IMR-90 (cell line): ENCODE results near the gene MAP2K2.

ENCODE experiments used
- BHLHE40 ChIP-seq: fragments of 150-350 bp; IDR thresholded peaks from 2 replicates; pipeline ENCODE4 v1.6.1; 2016; ENCODE audit warnings: mild to moderate bottlenecking, low read depth, low read length
- CEBPB ChIP-seq: IDR thresholded peaks from 2 replicates; pipeline ENCODE4 v1.6.1; 2012; ENCODE audit warnings: low read depth, low read length, improper control_type of control experiment
- ELK1 ChIP-seq: fragments of 150-350 bp; IDR thresholded peaks from 2 replicates; pipeline ENCODE4 v1.6.1; 2016; ENCODE audit warnings: low read depth, mild to moderate bottlenecking, low read length, moderate library complexity, borderline replicate concordance
- FOS ChIP-seq: fragments of 150-350 bp; IDR thresholded peaks from 2 replicates; pipeline ENCODE4 v1.6.1; 2016; ENCODE audit warnings: low read depth, low read length
- MAZ ChIP-seq: IDR thresholded peaks from 2 replicates; pipeline ENCODE4 v1.6.1; 2012; ENCODE audit warnings: low read depth, mild to moderate bottlenecking, low read length, improper control_type of control experiment, moderate library complexity, borderline replicate concordance
- POLR2A ChIP-seq: IDR thresholded peaks from 2 replicates; pipeline ENCODE4 v1.6.1; 2012; ENCODE audit warnings: mild to moderate bottlenecking, low read depth, low read length
- RFX5 ChIP-seq: IDR thresholded peaks from 2 replicates; pipeline ENCODE4 v1.8.0; 2012; ENCODE audit warnings: low read depth, mild to moderate bottlenecking, low read length, moderate library complexity
- TF ChIP-seq, protein P1 (sequence below): conservative IDR thresholded peaks from 2 replicates; pipeline ENCODE4 v1.5.1; 2012; ENCODE audit warnings: mild to moderate bottlenecking, low read depth, low read length, improper control_type of control experiment
- TF ChIP-seq, protein P2 (sequence below): fragments of 150-350 bp; IDR thresholded peaks from 2 replicates; pipeline ENCODE4 v1.6.1; 2017; ENCODE audit warnings: mild to moderate bottlenecking, antibody characterized with exemption, low read length, low read depth

DNA sequence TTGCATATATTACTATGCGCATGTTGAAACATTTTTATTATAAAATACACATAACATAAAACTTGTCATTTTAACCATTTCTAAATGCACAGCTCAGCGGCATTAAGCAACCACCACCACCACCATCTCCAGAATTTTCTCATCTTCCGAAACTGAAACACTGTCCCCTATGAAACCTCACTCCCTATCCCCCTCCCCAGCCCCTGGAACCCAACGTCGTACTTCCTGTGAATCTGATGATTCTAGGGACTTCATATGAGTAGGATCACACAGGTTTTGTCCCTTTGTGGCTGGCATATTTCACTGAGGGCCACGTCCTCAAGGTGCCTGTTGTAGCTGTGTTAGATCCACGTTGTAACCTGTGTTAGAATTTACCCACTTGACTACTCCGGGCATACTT lies 716 bp upstream of the MAP2K2 start:
- TF ChIP-seq, protein P1, sequence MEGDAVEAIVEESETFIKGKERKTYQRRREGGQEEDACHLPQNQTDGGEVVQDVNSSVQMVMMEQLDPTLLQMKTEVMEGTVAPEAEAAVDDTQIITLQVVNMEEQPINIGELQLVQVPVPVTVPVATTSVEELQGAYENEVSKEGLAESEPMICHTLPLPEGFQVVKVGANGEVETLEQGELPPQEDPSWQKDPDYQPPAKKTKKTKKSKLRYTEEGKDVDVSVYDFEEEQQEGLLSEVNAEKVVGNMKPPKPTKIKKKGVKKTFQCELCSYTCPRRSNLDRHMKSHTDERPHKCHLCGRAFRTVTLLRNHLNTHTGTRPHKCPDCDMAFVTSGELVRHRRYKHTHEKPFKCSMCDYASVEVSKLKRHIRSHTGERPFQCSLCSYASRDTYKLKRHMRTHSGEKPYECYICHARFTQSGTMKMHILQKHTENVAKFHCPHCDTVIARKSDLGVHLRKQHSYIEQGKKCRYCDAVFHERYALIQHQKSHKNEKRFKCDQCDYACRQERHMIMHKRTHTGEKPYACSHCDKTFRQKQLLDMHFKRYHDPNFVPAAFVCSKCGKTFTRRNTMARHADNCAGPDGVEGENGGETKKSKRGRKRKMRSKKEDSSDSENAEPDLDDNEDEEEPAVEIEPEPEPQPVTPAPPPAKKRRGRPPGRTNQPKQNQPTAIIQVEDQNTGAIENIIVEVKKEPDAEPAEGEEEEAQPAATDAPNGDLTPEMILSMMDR, result no peak
- TF ChIP-seq ELK1 (no peak), POLR2A (no peak), FOS (no peak), BHLHE40 (no peak), CEBPB (no peak), MAZ (no peak), RFX5 (no peak)
- TF ChIP-seq, protein P2, sequence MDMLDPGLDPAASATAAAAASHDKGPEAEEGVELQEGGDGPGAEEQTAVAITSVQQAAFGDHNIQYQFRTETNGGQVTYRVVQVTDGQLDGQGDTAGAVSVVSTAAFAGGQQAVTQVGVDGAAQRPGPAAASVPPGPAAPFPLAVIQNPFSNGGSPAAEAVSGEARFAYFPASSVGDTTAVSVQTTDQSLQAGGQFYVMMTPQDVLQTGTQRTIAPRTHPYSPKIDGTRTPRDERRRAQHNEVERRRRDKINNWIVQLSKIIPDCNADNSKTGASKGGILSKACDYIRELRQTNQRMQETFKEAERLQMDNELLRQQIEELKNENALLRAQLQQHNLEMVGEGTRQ, result no peak
